RPMI8226 (cell line): ENCODE data around the gene TXNDC17.
"Not testable (repeated sequence)": the region's sequence is repeated elsewhere in the genome, so short reads cannot be mapped to it uniquely, and the experiment has no call there.

Source experiments
- DNase-seq: peaks from one replicate; pipeline ENCODE4 v3.0.0-alpha.2; 2015

The TXNDC17 gene

GRCh38 chr17:6637458-6637840, 3.4 kb upstream of the TXNDC17 start:
- DNase-seq: no peak

- no peak for DNase-seq
Measured at GRCh38 chr17:6638046-6638908, 2.6 kb upstream of the TXNDC17 start.

GRCh38 chr17:6639014-6639585, 1.8 kb upstream of the TXNDC17 start:
- no peak for DNase-seq

- DNase-seq: peak; percentile 43
Measured at GRCh38 chr17:6639586-6640535, 999 bp upstream of the TXNDC17 start.

- DNase-seq: peak; percentile 34
Measured at GRCh38 chr17:6641247-6641863, 495 bp downstream of the TXNDC17 start.

- no peak for DNase-seq
Measured at GRCh38 chr17:6642592-6642991, 1.7 kb downstream of the TXNDC17 start.

GRCh38 chr17:6643451-6644125, 2.7 kb downstream of the TXNDC17 start:
- no peak for DNase-seq

- DNase-seq: peak; percentile 25
Measured at GRCh38 chr17:6648181-6648580, 7.3 kb downstream of the TXNDC17 start.

GRCh38 chr17:6651354-6651918, 10.6 kb downstream of the TXNDC17 start, which contains the start of the genes C17orf100 and MED31:
Gene C17orf100, plus strand, starts transcription at chr17:6651762. Its CDS starts 152 bp downstream, at chr17:6651914.
Gene MED31, minus strand, starts transcription at chr17:6651605. Its CDS starts 77 bp downstream, at chr17:6651528.
- DNase-seq: peak; percentile 94

GRCh38 chr17:6651919-6652452, 11.1 kb downstream of the TXNDC17 start:
- DNase-seq: peak; percentile 43

GRCh38 chr17:6654841-6655731, 14.2 kb downstream of the TXNDC17 start:
- no peak for DNase-seq

- not testable (repeated sequence) for DNase-seq
Measured at GRCh38 chr17:6655732-6656361, 15.0 kb downstream of the TXNDC17 start.

GRCh38 chr17:6656797-6657632, 16.2 kb downstream of the TXNDC17 start:
- DNase-seq: peak; percentile 68

- DNase-seq: no peak
Measured at GRCh38 chr17:6657633-6658287, 16.9 kb downstream of the TXNDC17 start.

- DNase-seq: not testable (repeated sequence)
Measured at GRCh38 chr17:6658411-6658810, 17.6 kb downstream of the TXNDC17 start.

GRCh38 chr17:6660101-6660500, 19.2 kb downstream of the TXNDC17 start:
- no peak for DNase-seq

- peak; percentile 65 for DNase-seq
Measured at GRCh38 chr17:6660805-6661463, 20.1 kb downstream of the TXNDC17 start.

GRCh38 chr17:6661464-6661848, 20.6 kb downstream of the TXNDC17 start:
- no peak for DNase-seq
